NCI-H2107 treated with DMSO at 0.1 percent for 48 hours (cell line): ENCODE measurements around the gene CACNA1I.
"Not testable (repeated sequence)": the region's sequence is repeated elsewhere in the genome, so short reads cannot be mapped to it uniquely, and the experiment has no call there.

ENCODE experiments used
- DNase-seq: peaks from one replicate; lab custom pipeline; 2025; ENCODE audit not compliant: unreplicated experiment; lab: John Stamatoyannopoulos, UW

CACNA1I gene

DNA sequence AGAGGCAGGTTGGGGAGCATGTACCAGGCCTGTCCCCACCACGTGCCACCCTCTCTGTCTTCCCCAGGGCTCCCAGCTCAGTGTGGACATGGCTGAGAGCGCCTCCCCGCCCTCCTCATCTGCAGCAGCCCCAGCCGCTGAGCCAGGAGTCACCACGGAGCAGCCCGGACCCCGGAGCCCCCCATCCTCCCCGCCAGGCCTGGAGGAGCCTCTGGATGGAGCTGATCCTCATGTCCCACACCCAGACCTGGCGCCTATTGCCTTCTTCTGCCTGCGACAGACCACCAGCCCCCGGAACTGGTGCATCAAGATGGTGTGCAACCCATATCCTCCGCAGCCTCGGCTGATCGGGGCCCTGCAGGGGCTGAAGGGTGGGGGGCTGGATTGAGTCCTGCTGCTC is at the start of gene CACNA1I:
CACNA1I (plus strand) TSS at position 89 of the 400 bp plus-strand sequence; CDS start at position 89, 0 bp downstream.
- no peak for DNase-seq

DNA sequence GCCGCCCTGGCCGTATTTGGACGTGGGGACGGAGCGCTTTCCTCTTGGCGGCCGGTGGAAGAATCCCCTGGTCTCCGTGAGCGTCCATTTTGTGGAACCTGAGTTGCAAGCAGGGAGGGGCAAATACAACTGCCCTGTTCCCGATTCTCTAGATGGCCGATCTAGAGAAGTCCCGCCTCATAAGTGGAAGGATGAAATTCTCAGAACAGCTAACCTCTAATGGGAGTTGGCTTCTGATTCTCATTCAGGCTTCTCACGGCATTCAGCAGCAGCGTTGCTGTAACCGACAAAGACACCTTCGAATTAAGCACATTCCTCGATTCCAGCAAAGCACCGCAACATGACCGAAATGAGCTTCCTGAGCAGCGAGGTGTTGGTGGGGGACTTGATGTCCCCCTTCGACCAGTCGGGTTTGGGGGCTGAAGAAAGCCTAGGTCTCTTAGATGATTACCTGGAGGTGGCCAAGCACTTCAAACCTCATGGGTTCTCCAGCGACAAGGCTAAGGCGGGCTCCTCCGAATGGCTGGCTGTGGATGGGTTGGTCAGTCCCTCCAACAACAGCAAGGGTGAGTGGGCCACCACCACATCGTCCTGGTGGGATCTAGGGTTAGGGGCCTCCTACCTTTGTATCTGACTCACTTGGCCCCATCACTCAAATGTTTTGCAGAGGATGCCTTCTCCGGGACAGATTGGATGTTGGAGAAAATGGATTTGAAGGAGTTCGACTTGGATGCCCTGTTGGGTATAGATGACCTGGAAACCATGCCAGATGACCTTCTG is 49.3 kb upstream of the CACNA1I start:
- DNase-seq: not testable (repeated sequence)

DNA sequence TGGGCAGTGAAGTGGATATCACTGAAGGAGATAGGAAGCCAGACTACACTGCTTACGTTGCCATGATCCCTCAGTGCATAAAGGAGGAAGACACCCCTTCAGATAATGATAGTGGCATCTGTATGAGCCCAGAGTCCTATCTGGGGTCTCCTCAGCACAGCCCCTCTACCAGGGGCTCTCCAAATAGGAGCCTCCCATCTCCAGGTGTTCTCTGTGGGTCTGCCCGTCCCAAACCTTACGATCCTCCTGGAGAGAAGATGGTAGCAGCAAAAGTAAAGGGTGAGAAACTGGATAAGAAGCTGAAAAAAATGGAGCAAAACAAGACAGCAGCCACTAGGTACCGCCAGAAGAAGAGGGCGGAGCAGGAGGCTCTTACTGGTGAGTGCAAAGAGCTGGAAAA is 48.5 kb upstream of the CACNA1I start:
- not testable (repeated sequence) for DNase-seq

DNA sequence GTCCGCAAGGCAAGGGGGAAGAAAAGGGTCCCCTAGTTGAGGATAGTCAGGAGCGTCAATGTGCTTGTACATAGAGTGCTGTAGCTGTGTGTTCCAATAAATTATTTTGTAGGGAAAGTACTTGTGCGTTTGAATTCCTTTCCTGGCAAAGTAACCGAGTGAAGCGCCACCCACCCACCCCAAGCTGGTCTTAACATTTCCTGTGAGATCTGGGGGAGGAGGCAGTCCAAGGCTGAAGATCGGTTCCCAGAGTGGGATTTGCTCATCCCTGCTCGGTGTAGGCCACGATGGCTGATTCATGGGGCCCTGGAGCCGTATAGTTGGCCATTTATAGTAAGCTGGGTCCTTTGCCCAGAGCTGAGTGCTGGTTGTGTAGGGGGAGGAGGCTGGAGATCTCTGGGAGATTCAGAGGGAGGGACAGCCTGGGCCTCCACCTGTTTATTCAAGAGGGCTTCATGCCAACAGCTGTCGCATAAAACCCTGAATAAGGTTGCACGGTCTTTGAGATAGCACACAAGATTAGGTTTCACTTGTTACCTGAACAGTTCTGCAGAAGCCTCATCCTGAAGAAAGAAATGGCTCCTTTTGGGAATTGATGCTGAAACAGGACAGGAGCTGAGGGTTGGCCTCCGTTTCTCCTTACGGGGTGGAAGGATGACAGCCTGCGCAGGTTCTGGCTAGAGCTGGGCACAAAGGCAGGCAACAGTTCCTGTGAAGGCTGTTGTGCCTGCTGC is 47.8 kb upstream of the CACNA1I start:
- peak; percentile 49 for DNase-seq

DNA sequence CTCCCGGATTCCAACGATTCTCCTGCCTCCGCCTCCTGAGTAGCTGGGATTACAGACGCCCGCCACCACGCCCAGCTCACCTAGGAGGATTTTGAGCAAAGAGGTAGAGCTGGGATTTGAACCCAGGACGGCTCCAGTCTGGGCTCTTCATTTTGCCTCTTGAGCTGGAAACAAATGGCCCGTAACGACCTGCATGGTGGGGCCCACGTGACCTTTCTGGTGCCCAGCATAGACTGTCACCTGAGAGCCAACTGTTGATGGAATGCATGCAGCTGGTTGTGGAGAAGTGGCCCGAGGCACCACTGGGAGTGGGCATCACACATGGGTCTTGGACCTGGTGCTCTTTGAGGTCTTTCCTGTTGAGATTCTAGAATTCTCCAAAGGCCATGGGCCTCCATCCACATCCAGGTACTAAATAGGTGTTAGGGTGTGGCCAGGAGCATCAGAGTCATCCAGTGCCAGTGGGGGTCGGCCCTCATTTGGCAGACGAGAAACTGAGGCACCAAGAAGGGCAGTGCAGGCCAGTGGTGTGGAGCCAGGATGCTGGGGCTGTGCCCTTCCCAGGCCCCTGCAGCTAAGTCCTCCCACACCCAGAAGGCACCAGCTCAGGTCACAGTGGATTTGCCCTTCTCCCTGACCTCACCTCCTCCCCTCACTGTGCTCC is 46.3 kb upstream of the CACNA1I start:
- DNase-seq: no peak

DNA sequence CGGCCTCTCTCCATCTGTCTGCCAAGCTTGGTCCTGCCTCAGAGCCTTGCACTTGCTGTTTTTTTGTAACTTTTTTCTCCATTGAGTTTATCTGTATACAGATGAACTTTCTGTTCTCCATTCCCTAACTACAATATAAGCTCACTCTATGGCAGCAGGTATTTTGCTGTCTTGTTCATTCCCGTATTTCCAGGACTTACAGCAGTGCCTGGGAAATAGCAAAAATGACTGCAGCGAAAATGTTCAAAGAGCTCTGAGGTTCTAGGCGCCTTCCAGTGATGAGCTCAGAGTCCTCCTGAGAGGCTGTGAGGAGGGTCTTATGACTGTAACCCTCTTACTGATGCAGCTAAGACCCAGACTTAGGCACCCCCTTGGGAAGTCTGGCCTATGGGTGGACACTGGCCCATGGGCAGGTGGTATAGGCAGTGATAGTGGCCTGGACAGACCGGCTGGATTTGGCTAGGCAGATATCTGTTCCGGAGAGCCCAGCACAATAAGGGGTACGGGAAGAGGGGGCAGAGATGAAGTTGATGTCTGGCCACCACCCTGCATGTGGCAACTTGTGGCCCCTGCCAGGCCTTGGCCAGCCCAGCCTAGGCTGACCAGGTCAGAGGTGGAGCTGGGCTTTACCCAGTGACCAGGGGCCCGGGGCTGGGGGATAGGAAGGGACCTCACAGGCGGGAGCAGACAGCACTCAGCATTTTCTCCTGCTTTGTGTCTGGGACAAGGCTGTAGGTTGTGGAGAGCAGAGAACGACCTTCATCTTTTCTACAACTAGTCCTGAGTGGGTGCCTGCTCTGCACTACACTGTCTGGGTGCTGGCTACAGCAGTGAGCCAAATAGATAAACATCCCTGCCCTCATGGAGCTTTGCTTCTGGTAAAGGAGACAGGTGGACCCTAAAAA is 45.5 kb upstream of the CACNA1I start:
- DNase-seq: no peak

DNA sequence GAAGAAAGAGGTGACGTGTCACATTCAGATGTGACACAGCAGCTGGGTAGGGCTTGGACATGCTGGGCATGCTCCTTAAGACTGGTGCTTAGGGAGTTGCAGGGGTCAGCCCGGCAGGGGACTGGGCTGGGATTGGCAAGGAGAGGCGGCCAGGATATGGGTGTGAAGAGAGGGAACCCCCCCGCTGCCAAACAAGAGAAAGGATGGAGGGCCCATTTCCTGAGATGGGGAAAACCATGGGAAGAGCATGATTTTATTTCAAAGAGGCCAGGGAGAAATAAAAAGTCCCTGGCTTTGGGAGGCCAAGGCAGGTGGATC is 44.9 kb upstream of the CACNA1I start:
- no peak for DNase-seq

DNA sequence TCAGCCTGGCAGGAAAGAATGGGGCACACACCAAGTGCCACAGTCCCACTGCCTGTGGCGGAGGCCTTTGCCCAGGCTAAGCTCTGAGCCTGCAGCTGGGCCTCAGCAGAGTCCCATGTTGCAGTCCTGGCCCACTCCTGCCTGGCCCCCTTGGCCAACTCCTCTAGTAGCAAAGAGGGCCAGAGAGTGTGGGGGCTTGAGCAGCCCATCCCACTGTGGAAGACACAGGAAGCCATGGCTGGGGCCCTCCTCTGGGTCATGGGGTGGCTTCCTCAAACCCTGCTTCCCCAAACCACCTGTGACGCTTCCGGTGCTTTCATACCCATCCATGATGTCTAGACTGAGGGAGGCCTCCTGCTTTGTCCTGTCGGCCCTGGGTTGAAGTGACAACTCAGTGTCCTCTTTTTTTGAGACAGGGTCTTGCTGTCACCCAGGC is 43.8 kb upstream of the CACNA1I start:
- no peak for DNase-seq

DNA sequence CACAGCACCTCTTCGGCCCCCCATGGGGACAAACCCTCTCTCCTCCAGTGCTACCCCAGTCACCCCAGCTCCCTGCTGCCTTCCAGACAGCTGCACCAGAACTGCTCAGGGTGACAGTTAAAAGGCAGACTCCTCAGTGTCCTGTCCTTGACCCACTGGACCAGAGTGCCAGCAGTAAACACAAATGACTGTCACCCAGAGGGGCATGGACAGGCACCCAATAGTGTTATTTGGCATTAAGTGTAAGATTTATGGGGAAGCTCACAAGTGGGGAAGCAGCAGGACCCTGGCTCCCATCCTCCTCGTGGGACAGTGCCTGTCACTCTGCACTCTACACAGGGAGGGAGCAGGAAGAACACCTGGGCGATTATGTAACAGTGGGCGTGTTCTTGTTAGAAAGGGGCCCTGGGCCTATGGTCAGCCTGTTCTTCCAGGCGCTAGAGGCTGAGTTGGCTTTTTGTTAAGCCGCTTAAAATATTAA is 43.0 kb upstream of the CACNA1I start:
- peak; percentile 55 for DNase-seq

DNA sequence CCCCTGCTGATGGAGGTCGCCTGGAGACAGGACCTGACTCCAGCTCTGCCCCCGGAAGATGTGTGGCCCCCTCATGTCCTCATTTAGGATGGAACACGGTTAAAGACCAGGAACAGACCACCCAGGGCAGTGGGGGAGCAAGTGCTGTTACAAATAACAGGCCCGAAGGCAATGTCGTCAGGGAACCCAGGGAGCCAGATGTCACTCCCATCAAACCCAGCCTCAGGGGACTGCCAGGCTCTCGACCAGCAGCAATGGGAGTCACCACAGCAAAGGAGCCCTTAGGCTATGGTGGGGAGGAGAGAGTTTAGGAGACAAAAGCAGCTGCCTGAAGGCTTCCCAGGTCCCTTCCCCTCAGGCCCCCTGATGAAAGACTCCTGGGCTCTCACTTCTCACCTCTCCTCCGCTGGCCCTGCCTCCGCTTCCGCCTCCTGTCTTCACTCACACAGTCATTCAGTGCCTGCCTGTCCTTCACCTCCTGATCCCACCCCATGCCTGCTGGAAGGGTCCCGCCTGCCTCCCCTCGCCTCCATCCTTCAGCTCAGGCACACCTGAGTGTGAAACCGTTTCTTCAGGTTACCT is 42.4 kb upstream of the CACNA1I start:
- DNase-seq: peak; percentile 24

DNA sequence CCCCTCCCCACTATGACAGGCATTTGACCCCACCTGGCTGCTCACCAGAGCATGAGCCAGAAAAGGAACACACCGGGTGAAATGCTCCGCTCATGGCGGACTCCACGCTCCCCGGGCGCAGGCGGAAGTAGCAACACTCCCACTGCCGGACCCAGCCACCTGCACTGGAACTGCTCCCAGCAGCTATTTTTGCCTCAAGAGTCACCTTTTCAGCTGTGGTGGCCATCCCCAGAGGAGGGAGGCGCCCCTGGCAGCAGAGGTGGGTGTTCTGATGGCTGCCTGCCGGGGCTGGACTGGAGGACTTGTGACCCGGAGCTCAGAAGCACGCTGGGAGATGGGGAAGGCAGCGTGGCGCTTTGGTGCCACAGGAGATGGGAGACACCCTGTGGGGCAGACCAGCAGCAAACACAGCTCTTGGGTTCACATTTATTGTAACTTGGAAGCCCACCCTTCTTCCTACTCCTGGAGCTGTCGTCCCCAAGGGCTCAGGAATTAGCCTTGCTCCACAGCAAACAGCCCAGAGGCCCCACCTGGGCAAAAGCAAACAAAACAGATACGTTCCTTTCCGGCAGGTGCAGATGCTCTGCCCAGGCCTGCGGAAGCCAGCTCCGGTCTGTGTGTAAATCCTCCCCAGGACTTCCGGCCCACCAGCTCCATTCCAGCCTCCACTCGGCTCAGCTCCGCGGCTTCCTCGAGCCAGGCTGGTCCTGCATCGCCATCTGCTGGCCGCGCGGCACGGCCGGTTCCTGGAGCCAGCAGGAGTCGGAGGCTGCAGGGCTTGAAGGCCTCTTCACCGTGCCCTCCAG is 41.7 kb upstream of the CACNA1I start:
- DNase-seq: peak; percentile 77

DNA sequence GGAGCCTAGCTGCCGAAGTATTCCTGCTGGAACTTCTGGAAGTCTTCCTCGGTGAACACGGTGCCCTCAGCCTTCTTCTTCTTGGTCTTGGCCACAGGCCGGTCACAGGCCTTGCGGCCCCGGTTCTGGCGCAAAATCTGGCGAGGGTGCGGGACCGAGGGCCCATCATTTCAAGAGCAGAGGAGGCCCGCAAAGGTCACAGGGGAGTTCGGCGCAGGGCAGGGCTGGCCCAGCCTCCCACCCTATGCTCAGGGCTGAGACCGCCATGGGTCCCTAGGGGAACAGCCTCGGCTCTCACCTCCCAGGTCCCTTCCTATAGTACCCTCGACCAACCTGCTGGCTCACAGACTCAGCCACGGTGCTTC is 41.1 kb upstream of the CACNA1I start:
- DNase-seq: no peak

DNA sequence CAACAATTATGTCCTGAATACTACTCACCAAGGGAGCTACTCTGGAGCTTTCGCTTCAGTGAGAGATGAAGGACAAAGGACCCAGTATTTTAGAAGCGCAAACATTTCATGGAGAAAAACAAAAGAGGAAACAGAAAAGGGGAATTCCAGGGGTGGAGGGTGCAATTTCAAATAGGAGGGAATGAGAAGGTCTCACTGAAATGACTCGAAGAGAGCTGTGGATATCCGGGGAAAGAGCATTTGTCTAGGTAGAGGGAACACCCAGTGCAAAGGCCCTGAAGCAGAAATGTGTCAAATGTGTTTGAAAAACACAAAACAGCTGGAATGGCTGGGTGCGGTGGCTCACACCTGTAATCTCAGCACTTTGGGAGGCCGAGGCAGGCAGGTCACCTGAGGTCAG is 40.4 kb upstream of the CACNA1I start:
- no peak for DNase-seq

DNA sequence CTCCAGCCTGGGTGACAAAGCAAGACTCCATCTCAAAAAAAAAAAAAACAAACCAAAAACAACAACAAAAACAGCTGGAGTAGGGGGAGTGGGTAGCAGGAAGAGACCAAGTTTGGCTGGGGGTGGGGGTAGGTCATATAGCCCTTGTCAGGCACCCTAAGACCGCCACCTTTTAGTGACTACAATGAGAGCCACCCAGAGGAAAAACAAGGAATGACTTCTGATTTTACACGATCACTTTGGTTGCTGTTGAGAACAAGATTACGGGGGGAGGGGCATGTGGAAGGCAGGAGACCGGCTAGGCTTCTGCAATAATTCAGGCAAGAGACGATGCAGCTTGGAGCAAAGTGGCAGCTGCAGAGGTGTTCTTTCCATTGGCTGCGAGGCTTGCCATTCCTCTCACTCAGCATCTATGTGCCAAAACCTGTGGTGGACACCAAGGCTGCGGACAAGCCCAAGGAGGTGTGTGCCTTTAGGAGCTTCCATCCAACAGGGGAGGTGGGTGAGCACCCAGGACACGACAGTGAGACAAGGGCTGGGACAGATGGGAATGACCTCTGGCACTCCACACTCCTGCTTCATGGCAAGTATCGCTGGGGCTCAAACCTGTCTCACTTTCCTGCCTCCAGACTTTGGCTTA is 39.7 kb upstream of the CACNA1I start:
- DNase-seq: no peak

DNA sequence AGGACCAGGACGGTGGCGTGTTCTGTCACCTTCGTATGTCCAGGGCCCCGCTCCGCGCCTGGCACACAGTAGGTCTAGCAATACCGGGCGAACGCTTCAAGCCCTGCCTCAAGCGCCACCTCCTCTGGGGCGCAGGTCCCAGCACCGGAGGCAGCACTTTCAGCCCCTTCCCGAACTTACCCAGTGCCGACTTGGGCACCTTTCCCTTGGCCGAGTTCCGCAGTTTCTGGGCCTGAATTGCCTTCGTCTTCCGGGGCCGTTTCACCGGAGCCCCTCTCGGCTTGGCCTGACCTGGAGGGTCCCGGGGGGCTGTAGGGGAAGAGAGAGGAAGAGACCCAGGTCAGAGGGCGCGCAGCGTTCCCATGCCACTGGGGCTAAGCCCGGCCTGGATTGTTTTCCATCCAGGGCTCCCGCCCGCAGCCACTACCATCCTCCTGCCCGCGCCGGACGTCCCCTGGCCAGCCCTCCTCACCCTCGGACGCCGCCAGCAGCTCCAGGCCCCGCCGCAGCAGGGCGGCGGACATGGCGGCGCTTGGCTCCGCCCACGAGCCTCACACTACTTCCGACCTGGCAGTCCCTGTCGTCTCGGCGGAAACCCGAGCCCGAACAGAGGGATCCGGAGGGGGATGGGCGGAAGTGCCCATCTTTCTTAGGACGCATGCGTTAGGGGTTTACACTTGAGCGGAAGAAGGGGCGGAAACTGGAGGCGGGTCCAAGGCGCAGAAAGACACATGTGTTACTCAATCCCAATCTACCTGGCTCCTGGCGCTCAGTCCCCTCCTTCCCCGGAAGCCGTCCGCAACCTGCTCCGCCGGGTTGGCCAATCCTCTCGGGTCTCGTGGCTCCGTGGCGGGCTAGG is 38.1 kb upstream of the CACNA1I start, which contains the start of gene RPS19BP1:
RPS19BP1 (minus strand) TSS at position 534 of the 859 bp plus-strand sequence; CDS start at position 524, 10 bp downstream.
- DNase-seq: peak; percentile 98

DNA sequence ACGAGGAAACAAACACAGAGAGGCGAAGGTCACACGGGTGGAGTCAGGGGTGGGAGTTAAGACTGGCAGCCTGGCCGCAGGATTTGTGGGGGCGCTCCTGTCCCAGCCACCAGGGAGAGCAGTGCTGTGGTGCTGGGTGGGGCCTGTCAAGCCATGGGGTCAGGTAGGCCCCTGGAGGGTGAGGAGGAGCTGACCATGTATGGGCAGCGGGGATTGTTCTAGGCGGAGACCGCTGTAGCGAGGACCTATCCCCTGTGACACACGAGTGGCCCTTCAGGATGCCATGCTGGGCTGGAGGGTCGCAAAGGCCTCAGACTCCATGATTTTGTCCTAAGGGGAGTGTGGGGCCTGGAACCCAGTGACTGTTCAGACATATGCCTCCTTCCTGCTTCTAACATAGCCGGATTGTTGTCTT is 36.5 kb upstream of the CACNA1I start:
- no peak for DNase-seq

DNA sequence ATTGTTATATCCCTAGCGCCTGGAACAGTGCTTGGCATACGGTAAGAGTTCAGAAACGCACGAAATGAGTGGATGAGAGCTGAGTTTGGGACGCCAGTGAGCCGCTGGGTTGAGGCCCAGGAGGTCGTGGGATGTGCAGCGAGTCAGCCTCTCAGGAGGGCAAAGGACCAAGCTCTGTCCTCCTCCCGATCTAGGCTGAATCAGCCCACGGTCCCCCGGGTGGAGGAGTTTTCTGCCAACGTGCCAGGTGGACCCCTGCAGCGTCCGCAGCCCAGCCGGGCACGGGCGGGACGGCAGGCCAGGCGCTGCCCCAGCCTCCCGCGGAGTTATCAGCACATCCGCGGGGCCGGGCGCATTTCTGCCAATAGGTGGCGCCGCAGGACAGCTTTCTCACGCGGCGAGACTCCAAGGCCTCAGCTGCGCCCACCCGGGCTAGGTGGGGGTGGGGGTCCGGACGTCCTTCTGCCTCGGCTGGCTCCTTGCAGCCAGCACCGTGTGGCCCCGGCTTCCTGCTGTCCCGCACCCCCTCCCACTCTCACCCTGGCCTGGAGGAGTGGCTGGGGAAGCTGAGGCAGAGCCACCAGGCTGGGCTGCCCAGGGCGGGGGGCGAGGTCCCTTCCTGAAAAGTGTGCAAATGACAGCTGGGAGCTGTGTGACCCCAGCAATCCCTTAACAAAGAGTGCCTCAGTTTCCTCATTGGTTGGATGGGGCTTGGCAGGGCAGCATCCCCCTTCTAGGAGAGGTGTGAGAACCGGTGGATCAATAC is 35.8 kb upstream of the CACNA1I start:
- DNase-seq: no peak
